Activated CD8-positive, alpha-beta memory T cell treated with anti-CD3 and anti-CD28 coated beads for 36 hours (primary cell): ENCODE measurements around the gene SPNS2. TPM values are rescaled to one million over a fixed set of nuclear protein-coding genes. Genes with fewer than 3 reads are reported as not detected.

Experiments
- CTCF ChIA-PET: fragments of 350-600 bp; sonication (Branson Sonifier 250); formaldehyde crosslinking; loops from one replicate; lab custom pipeline; 2021; ENCODE audit warnings: antibody characterized with exemption; lab: Charles Lee
- POLR2A ChIA-PET: fragments of 350-600 bp; sonication (Branson Sonifier 250); formaldehyde crosslinking; loops from one replicate; lab custom pipeline; 2021; ENCODE audit warnings: antibody characterized with exemption; lab: Charles Lee
- total RNA-seq, 2 experiments: library from RNA; stranded (reverse); gene quantifications; one replicate each; pipeline ENCODE4 v1.2.3, GENCODE V29; 2021

The SPNS2 gene
- total RNA-seq, 2 experiments from 2014 or later, result 0.42 to 0.61 TPM

- ChIA-PET POLR2A (no interaction called here), CTCF (interaction anchor here (0.5 to 2.8 kb wide), 2 partner anchors 26 to 118 kb away, joined by 3 to 6 read pairs; no protein-coding TSS in a partner anchor)
Observed at GRCh38 chr17:4540687-4541327, 42.1 kb downstream of the SPNS2 start.

GRCh38 chr17:4541328-4542002 is 42.8 kb downstream of the SPNS2 start:
- CTCF ChIA-PET, result interaction anchor here (0.5 to 2.8 kb wide), 2 partner anchors 25 to 118 kb away, joined by 3 to 6 read pairs; no protein-coding TSS in a partner anchor
- POLR2A ChIA-PET, result no interaction called here

- CTCF ChIA-PET, result no interaction called here
- POLR2A ChIA-PET, result interaction anchor here (0.6 kb wide), 1 partner anchor 10 kb away, joined by 3 read pairs; no protein-coding TSS in a partner anchor
Observed at GRCh38 chr17:4542003-4542725, 43.5 kb downstream of the SPNS2 start.

GRCh38 chr17:4542726-4543191 is 44.1 kb downstream of the SPNS2 start:
- ChIA-PET POLR2A (interaction anchor here (0.6 kb wide), 1 partner anchor 9 kb away, joined by 3 read pairs; no protein-coding TSS in a partner anchor), CTCF (no interaction called here)

GRCh38 chr17:4543557-4544026 is 44.9 kb downstream of the SPNS2 start:
- CTCF ChIA-PET, result interaction anchor here (0.6 kb wide), 1 partner anchor 333 kb away, joined by 3 read pairs; no protein-coding TSS in a partner anchor

GRCh38 chr17:4544135-4544950 is 45.7 kb downstream of the SPNS2 start:
- CTCF ChIA-PET, result interaction anchor here (0.6 kb wide), 1 partner anchor 334 kb away, joined by 3 read pairs; no protein-coding TSS in a partner anchor
- POLR2A ChIA-PET, result no interaction called here

More at GRCh38 chr17:4543557-4544026, 44.9 kb downstream of the SPNS2 start:
- POLR2A ChIA-PET, result no interaction called here

- POLR2A ChIA-PET, result no interaction called here
- CTCF ChIA-PET, result interaction anchor here (1.4 kb wide), 1 partner anchor 82 kb away, joined by 4 read pairs; no protein-coding TSS in a partner anchor
Observed at GRCh38 chr17:4544951-4545216, 46.2 kb downstream of the SPNS2 start.

- ChIA-PET CTCF (interaction anchor here (1.4 kb wide), 1 partner anchor 81 kb away, joined by 4 read pairs; no protein-coding TSS in a partner anchor), POLR2A (no interaction called here)
Observed at GRCh38 chr17:4545217-4545951, 46.7 kb downstream of the SPNS2 start.

- CTCF ChIA-PET, result no interaction called here
Observed at GRCh38 chr17:4547118-4547906, 48.6 kb downstream of the SPNS2 start.

GRCh38 chr17:4548061-4548461 is 49.4 kb downstream of the SPNS2 start:
- ChIA-PET POLR2A (no interaction called here), CTCF (no interaction called here)

More at GRCh38 chr17:4547118-4547906, 48.6 kb downstream of the SPNS2 start:
- POLR2A ChIA-PET, result no interaction called here

GRCh38 chr17:4548721-4549531 is 50.2 kb downstream of the SPNS2 start:
- CTCF ChIA-PET, result interaction anchor here (1.0 kb wide), 1 partner anchor 18 kb away, joined by 3 read pairs; no protein-coding TSS in a partner anchor
- POLR2A ChIA-PET, result interaction anchor here (0.6 to 1.4 kb wide), 2 partner anchors 11 to 285 kb away, joined by 7 to 10 read pairs; partner anchors contain the start of gene ANKFY1

GRCh38 chr17:4549781-4550533 is 51.3 kb downstream of the SPNS2 start:
- POLR2A ChIA-PET, result interaction anchor here (0.6 to 1.4 kb wide), 2 partner anchors 12 to 286 kb away, joined by 7 to 10 read pairs; partner anchors contain the start of gene ANKFY1
- CTCF ChIA-PET, result interaction anchor here (0.9 to 1.4 kb wide), 4 partner anchors 15 to 76 kb away, joined by 3 to 5 read pairs (median 3); no protein-coding TSS in a partner anchor

- CTCF ChIA-PET, result interaction anchor here (0.9 to 1.4 kb wide), 3 partner anchors 15 to 75 kb away, joined by 3 to 5 read pairs (median 3); no protein-coding TSS in a partner anchor
- POLR2A ChIA-PET, result no interaction called here
Observed at GRCh38 chr17:4550534-4551039, 51.9 kb downstream of the SPNS2 start.

GRCh38 chr17:4551141-4551540 is 52.5 kb downstream of the SPNS2 start:
- ChIA-PET POLR2A (no interaction called here), CTCF (no interaction called here)
